ENCODE data around the gene LRP1B. TPM values are rescaled to one million over a fixed set of nuclear protein-coding genes. Genes with fewer than 3 reads are reported as not detected.

The LRP1B gene
- total RNA-seq, 1 donor from 2014 or later, result 0.38 TPM

DNA sequence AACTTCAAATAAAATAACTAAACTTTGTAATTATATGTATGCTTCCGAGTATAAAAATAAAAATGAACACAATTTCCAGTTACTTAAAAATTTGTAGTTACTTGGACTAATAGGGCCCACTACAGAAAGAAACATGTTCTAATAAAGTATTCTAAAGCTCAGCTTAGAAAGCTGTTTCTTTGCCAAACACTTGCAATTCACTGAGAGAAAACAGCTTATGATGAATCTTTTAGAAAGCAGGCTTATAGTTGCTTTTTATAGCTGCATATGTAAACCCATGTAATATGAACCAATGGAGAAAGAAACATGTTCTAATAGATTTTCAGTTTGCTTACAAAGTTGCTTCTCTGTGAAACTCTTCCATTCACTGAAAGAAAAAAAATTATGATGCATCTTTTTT is 766.0 kb downstream of the LRP1B start:
- DNase-seq (ENCODE audit: low read depth), result no peak
- TF ChIP-seq, protein P1, sequence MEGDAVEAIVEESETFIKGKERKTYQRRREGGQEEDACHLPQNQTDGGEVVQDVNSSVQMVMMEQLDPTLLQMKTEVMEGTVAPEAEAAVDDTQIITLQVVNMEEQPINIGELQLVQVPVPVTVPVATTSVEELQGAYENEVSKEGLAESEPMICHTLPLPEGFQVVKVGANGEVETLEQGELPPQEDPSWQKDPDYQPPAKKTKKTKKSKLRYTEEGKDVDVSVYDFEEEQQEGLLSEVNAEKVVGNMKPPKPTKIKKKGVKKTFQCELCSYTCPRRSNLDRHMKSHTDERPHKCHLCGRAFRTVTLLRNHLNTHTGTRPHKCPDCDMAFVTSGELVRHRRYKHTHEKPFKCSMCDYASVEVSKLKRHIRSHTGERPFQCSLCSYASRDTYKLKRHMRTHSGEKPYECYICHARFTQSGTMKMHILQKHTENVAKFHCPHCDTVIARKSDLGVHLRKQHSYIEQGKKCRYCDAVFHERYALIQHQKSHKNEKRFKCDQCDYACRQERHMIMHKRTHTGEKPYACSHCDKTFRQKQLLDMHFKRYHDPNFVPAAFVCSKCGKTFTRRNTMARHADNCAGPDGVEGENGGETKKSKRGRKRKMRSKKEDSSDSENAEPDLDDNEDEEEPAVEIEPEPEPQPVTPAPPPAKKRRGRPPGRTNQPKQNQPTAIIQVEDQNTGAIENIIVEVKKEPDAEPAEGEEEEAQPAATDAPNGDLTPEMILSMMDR (IDR thresholded peaks at IDR 0.05; ENCODE audit: insufficient read depth, low read length, poor library complexity, severe bottlenecking), result no peak
- H3K36me3 ChIP-seq (ENCODE audit: control insufficient read depth, insufficient read depth, low read length), result no peaks in the 10 kb centered on the region
- no peak overlapping the region for H3K4me3 ChIP-seq (ENCODE audit: low read depth, low read length)
- H3K27me3 ChIP-seq (ENCODE audit: control insufficient read depth, insufficient read depth, low read length), result no peaks in the 10 kb centered on the region

DNA sequence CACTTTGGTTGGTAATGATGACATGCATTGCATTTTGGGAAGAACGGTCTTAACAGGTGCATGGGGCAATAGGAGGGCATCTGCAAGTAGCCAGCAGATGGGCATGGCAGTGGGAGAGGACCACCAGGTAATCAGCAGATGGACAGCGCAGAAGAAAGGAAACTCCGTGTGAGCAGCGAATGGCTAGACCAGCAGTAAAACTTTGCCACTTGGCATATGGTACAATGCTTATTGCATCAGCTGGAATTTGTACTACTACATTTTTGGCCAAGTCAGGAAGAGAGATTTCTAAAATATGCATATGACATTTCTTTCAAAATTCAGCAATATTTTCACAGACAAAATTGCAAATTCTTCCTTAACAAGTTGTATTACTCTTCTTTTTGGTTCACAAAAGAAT is 768.5 kb downstream of the LRP1B start:
- H3K4me3 ChIP-seq (ENCODE audit: low read depth, low read length), result no peak overlapping the region
- TF ChIP-seq, protein P1 (IDR thresholded peaks at IDR 0.05; ENCODE audit: insufficient read depth, low read length, poor library complexity, severe bottlenecking), result no peak
- DNase-seq (ENCODE audit: low read depth), result no peak
- no peaks in the 10 kb centered on the region for H3K27me3 ChIP-seq (ENCODE audit: control insufficient read depth, insufficient read depth, low read length)
- H3K36me3 ChIP-seq (ENCODE audit: control insufficient read depth, insufficient read depth, low read length), result no peaks in the 10 kb centered on the region

DNA sequence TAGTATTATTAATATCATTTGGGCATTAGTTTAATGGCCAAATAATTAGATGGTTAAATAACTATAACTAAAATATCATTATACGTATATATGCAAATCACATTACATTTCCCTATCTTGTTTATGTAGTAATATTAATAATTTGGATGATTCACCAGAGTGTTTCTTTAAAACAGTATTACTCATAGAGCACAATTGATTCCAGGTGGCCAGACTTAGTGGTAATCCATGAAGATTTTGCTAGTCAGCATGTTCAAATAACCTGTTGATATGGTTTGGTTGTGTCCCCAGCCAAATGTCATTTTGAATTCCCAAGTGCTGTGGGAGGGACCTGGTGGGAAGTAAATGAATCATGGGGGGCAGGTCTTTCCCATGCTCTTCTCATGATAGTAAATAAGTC is 782.3 kb downstream of the LRP1B start:
- Histone ChIP-seq H3K27me3 (ENCODE audit: control insufficient read depth, insufficient read depth, low read length) (no peaks in the 10 kb centered on the region), H3K4me3 (ENCODE audit: low read depth, low read length) (no peak overlapping the region), H3K36me3 (ENCODE audit: control insufficient read depth, insufficient read depth, low read length) (no peaks in the 10 kb centered on the region)
- DNase-seq (ENCODE audit: low read depth), result no peak
- TF ChIP-seq, protein P1 (IDR thresholded peaks at IDR 0.05; ENCODE audit: insufficient read depth, low read length, poor library complexity, severe bottlenecking), result no peak

DNA sequence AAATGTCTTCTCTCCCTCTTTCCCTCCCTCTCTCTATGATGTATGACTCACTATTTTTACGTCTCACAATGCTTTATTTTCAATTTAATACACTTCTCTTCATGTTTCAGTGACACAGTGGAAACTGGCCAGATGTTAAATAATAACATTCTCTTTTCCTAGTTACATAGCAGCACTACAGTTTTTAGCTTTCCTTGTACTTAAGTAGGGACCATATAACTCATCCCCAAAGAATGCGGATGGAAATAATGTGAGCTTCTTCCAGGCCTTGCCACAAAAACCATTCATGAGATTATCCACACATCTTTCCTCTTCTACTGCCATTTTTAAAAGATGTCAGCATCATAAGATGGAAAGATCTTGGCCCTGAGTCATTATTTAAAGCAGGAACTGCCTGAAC is 789.4 kb downstream of the LRP1B start:
- TF ChIP-seq, protein P1 (IDR thresholded peaks at IDR 0.05; ENCODE audit: insufficient read depth, low read length, poor library complexity, severe bottlenecking), result no peak

DNA sequence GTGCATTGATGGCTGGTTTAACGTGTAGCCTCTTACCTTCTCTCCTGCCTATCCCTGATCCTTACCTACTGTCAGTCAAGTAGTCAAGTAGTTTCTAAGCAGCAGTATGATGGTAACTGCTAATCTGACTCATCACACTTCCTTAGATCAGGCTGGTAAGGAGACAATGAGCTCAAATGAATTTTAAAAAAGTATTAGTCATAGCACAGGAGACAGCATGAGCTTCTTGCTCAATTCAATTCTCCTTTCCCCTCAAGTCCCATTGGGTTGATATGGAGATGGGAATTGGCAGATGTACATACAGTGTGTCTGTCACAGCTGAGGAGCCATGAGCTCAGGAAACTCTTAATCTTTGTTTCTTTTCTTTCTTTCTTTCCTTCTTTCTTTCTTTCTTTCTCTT is 799.7 kb downstream of the LRP1B start:
- peak; percentile 72 for DNase-seq (ENCODE audit: low read depth)
- H3K27me3 ChIP-seq (ENCODE audit: control insufficient read depth, insufficient read depth, low read length), result no peaks in the 10 kb centered on the region
- TF ChIP-seq, protein P1 (IDR thresholded peaks at IDR 0.05; ENCODE audit: insufficient read depth, low read length, poor library complexity, severe bottlenecking), result no peak
- H3K36me3 ChIP-seq (ENCODE audit: control insufficient read depth, insufficient read depth, low read length), result no peaks in the 10 kb centered on the region
- no peak overlapping the region for H3K4me3 ChIP-seq (ENCODE audit: low read depth, low read length)

More for the DNA sequence above, 789.4 kb downstream of the LRP1B start:
- peak; percentile 57 for DNase-seq (ENCODE audit: low read depth)
- Histone ChIP-seq H3K27me3 (ENCODE audit: control insufficient read depth, insufficient read depth, low read length) (no peaks in the 10 kb centered on the region), H3K4me3 (ENCODE audit: low read depth, low read length) (no peak overlapping the region), H3K36me3 (ENCODE audit: control insufficient read depth, insufficient read depth, low read length) (no peaks in the 10 kb centered on the region)

DNA sequence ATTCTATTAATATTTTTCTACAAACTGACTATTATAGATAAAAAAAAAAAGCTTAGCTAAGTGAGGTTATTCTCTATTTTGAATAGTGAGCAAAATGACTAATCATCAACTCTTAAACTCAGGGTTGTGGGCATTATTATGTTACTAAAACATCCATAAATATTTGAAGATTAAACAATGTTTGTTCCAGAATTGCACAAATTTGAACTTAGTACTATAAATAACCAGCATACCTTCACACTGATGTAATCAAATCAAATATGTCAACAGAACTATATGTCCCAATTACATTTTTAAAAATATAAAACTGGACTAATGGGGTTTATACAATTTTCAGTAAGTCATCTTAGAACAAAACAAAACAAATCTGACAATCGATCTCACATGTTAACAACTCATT is 800.9 kb downstream of the LRP1B start:
- no peak for DNase-seq (ENCODE audit: low read depth)
- TF ChIP-seq, protein P1 (IDR thresholded peaks at IDR 0.05; ENCODE audit: insufficient read depth, low read length, poor library complexity, severe bottlenecking), result no peak
- H3K4me3 ChIP-seq (ENCODE audit: low read depth, low read length), result no peak overlapping the region
- no peaks in the 10 kb centered on the region for H3K27me3 ChIP-seq (ENCODE audit: control insufficient read depth, insufficient read depth, low read length)
- no peaks in the 10 kb centered on the region for H3K36me3 ChIP-seq (ENCODE audit: control insufficient read depth, insufficient read depth, low read length)

Data from kidney epithelial cell (primary cell).